Smooth muscle cell (in vitro differentiated cells): ENCODE measurements around the gene TENM4. TPM values are rescaled to one million over a fixed set of nuclear protein-coding genes. Genes with fewer than 3 reads are reported as not detected.

Experiments used
- DNase-seq: peaks from one replicate; lab custom pipeline; 2025; ENCODE audit not compliant: unreplicated experiment; lab: John Stamatoyannopoulos, UW
- H2AFZ ChIP-seq: fragments of 200-600 bp; sonication (generic); 2 replicates; pipeline ENCODE4 v1.6.0; 2016; ENCODE audit warnings: antibody characterized with exemption, low read depth, mild to moderate bottlenecking
- H3F3A ChIP-seq: fragments of 200-600 bp; sonication (generic); 2 replicates; pipeline ENCODE4 v1.6.0; 2017; ENCODE audit warnings: antibody characterized with exemption, low read depth
- H3K27ac ChIP-seq: fragments of 200-600 bp; sonication (generic); 2 replicates; pipeline ENCODE4 v1.5.1; 2016; ENCODE audit warnings: low read depth, mild to moderate bottlenecking
- H3K27me3 ChIP-seq: fragments of 200-600 bp; sonication (generic); 2 replicates; pipeline ENCODE4 v1.6.1; 2016; ENCODE audit warnings: low read depth, mild to moderate bottlenecking
- H3K36me3 ChIP-seq: fragments of 200-600 bp; sonication (generic); 2 replicates; pipeline ENCODE4 v1.5.1; 2016; ENCODE audit warnings: low read depth
- H3K4me1 ChIP-seq: fragments of 200-600 bp; sonication (generic); 2 replicates; pipeline ENCODE4 v1.5.1; 2016; ENCODE audit warnings: low read depth
- H3K4me2 ChIP-seq: fragments of 200-600 bp; sonication (generic); 2 replicates; pipeline ENCODE4 v1.6.0; 2016; ENCODE audit warnings: mild to moderate bottlenecking
- H3K4me3 ChIP-seq: fragments of 200-600 bp; sonication (generic); 2 replicates; pipeline ENCODE4 v1.5.1; 2016; ENCODE audit warnings: mild to moderate bottlenecking
- H3K79me2 ChIP-seq: fragments of 200-600 bp; sonication (generic); 2 replicates; pipeline ENCODE4 v1.6.0; 2016; ENCODE audit warnings: low read depth, mild to moderate bottlenecking
- H3K9ac ChIP-seq: fragments of 200-600 bp; sonication (generic); 2 replicates; pipeline ENCODE4 v1.6.0; 2016; ENCODE audit warnings: low read depth
- H3K9me3 ChIP-seq: fragments of 200-600 bp; sonication (generic); replicated peaks from 2 replicates; pipeline ENCODE4 v1.5.1; 2016; ENCODE audit warnings: low read depth
- H4K20me1 ChIP-seq: fragments of 200-600 bp; sonication (generic); 2 replicates; pipeline ENCODE4 v1.6.0; 2016; ENCODE audit warnings: low read depth
- WGBS: methylation state at CpG from one replicate; pipeline ENCODE4 v1.1.7; 2016; ENCODE audit warnings: low lambda C conversion rate; 5-methylcytosine and 5-hydroxymethylcytosine counted together
- polyA plus RNA-seq: library from polyadenylated mRNA; unstranded; fragments of >200 nt; fragmentation: Nextera tagmentation; extraction: Ambion mirVana; gene quantifications from 2 replicates; pipeline ENCODE4 v1.2.1, GENCODE V29; 2016
- total RNA-seq: library from RNA; depleted of rRNA; stranded (reverse); fragments of >200 nt; gene quantifications from 2 replicates; pipeline ENCODE4 v1.2.3, GENCODE V29; 2014
- TF ChIP-seq, protein P1 (sequence below): fragments of 200-600 bp; sonication (generic); IDR thresholded peaks from 2 replicates; pipeline ENCODE4 v1.5.1; 2017; ENCODE audit warnings: borderline replicate concordance, mild to moderate bottlenecking, antibody characterized with exemption; ENCODE audit not compliant: insufficient read depth, poor library complexity, severe bottlenecking

The TENM4 gene
- total and polyA plus RNA-seq, 2 experiments from 2014 or later: 31.6 to 38.2 TPM

DNA sequence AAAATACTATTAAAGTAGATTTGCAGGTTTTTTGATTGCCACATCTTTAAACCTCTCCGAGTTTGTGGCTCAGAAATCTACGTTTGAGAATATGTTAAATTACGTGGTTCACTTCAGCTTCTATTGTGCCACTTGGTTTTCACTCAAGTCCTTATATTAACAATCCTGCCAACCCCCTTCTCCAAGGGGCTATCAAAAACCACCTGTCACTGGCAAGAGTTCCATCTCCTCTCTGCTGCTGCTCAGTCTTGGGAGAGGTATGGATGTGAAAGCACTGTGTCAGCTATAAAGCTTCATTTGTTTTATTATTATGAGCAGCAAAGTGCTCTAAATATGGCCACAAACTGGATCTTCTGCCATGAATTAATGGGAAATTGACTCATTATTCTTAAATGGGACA lies 668.6 kb downstream of the TENM4 start:
- Histone ChIP-seq H2AFZ (no peak overlapping the region), H3K4me1 (no peaks in the 10 kb centered on the region), H3K4me2 (no peak overlapping the region), H3K36me3 (no peaks in the 10 kb centered on the region), H3K9me3 (no peaks in the 10 kb centered on the region), H3K27me3 (no peaks in the 10 kb centered on the region), H3K4me3 (no peak overlapping the region), H3K27ac (no peak overlapping the region), H3F3A (no peaks in the 10 kb centered on the region), H3K79me2 (no peaks in the 10 kb centered on the region), H4K20me1 (no peaks in the 10 kb centered on the region), H3K9ac (no peak overlapping the region)
- WGBS: 100% methylated on average over 3 of the region's 3 CpGs
- no peak for DNase-seq
- TF ChIP-seq, protein P1, sequence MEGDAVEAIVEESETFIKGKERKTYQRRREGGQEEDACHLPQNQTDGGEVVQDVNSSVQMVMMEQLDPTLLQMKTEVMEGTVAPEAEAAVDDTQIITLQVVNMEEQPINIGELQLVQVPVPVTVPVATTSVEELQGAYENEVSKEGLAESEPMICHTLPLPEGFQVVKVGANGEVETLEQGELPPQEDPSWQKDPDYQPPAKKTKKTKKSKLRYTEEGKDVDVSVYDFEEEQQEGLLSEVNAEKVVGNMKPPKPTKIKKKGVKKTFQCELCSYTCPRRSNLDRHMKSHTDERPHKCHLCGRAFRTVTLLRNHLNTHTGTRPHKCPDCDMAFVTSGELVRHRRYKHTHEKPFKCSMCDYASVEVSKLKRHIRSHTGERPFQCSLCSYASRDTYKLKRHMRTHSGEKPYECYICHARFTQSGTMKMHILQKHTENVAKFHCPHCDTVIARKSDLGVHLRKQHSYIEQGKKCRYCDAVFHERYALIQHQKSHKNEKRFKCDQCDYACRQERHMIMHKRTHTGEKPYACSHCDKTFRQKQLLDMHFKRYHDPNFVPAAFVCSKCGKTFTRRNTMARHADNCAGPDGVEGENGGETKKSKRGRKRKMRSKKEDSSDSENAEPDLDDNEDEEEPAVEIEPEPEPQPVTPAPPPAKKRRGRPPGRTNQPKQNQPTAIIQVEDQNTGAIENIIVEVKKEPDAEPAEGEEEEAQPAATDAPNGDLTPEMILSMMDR: no peak

DNA sequence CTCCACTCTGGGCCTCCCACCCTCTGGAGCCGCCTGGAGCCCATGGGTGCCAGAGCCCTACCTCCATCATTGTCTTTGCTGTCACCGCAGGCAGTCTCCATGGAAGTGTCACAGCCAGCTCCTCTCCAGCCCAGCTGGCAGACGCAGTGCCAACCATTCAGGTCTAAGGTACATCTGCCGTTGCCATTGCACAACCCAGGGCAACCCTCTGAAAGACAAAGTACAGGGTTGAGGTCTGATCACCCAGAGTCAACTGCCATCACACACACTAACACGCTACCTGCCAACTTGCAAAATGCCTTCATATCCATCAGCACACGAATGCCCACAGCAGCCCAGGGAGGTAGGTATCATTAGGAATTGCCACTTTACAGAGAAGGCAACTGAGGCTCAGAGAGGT lies 669.9 kb downstream of the TENM4 start:
- DNase-seq: no peak
- Histone ChIP-seq H3K27me3 (no peaks in the 10 kb centered on the region), H2AFZ (no peak overlapping the region), H3K27ac (no peak overlapping the region), H3K4me3 (no peak overlapping the region), H3K4me1 (peaks cover 1% of the 10 kb centered on the region), H3K4me2 (no peak overlapping the region), H3K36me3 (no peaks in the 10 kb centered on the region), H3K9me3 (no peaks in the 10 kb centered on the region), H3F3A (no peaks in the 10 kb centered on the region), H4K20me1 (no peaks in the 10 kb centered on the region), H3K79me2 (no peaks in the 10 kb centered on the region), H3K9ac (no peak overlapping the region)
- TF ChIP-seq, protein P1: no peak
- 100% methylated on average over 6 of the region's 6 CpGs for WGBS

DNA sequence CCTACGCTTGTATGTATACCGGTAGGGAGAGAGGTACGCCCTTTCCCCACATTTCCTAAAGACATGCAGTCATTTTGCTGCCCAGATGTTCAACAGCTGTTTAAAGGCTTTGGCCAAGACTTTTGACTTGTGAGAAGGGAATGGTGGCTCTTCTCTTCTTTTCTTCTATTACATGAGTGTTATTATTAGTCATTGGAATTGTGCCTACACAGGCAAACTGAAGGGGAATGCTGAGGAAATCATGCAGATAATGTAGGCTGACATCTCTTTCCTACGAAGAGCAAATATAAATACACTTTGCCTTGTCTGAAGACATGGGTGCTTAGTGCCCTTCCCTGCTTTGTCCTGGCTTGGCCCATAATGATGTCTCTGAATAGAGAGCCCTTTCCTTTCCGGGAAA lies 671.9 kb downstream of the TENM4 start:
- Histone ChIP-seq H3K36me3 (no peaks in the 10 kb centered on the region), H4K20me1 (no peaks in the 10 kb centered on the region), H3K27ac (no peak overlapping the region), H3K27me3 (no peaks in the 10 kb centered on the region), H3F3A (no peaks in the 10 kb centered on the region), H3K4me3 (no peak overlapping the region), H3K9me3 (no peaks in the 10 kb centered on the region), H3K4me1 (peaks cover 10% of the 10 kb centered on the region), H3K4me2 (no peak overlapping the region), H3K9ac (no peak overlapping the region), H3K79me2 (no peaks in the 10 kb centered on the region), H2AFZ (no peak overlapping the region)
- WGBS: 95% methylated on average over 5 of the region's 5 CpGs
- no peak for DNase-seq
- TF ChIP-seq, protein P1: no peak

GRCh38 chr11:78768345-78768744 lies 672.5 kb downstream of the TENM4 start:
- H3K4me1 ChIP-seq: peaks cover 10% of the 10 kb centered on the region
- no peaks in the 10 kb centered on the region for H3K27me3 ChIP-seq
- H3K4me2 ChIP-seq: no peak overlapping the region
- no peak overlapping the region for H3K4me3 ChIP-seq
- TF ChIP-seq, protein P1: no peak
- no peaks in the 10 kb centered on the region for H3F3A ChIP-seq
- H3K27ac ChIP-seq: no peak overlapping the region
- no peaks in the 10 kb centered on the region for H4K20me1 ChIP-seq
- H3K36me3 ChIP-seq: no peaks in the 10 kb centered on the region
- no peaks in the 10 kb centered on the region for H3K79me2 ChIP-seq
- DNase-seq: no peak
- H2AFZ ChIP-seq: no peak overlapping the region
- 91% methylated on average over 3 of the region's 3 CpGs for WGBS
- no peak overlapping the region for H3K9ac ChIP-seq
- no peaks in the 10 kb centered on the region for H3K9me3 ChIP-seq
